Gastroesophageal sphincter (tissue), 3 donors: ENCODE measurements around the gene EXOC2.

Experiments
- CTCF ChIP-seq, 4 experiments: fragments of 200-600 bp in 2 of 4; fragments of 450-650 bp in 2 of 4; sonication (generic) in 1 of 4; IDR thresholded peaks; one replicate each; pipeline ENCODE4 v1.5.1; 2017 to 2019; ENCODE audit warnings: antibody characterized with exemption in 4 of 4, mild to moderate bottlenecking in 2 of 4, moderate library complexity in 2 of 4
- EP300 ChIP-seq: sonication (generic); formaldehyde crosslinking; IDR thresholded peaks from one replicate; pipeline ENCODE4 v1.6.1; 2017; ENCODE audit warnings: antibody characterized with exemption, mild to moderate bottlenecking
- POLR2A ChIP-seq, 2 donors: fragments of 450-650 bp; IDR thresholded peaks; one replicate each; pipeline ENCODE4 v1.6.1; 2017; ENCODE audit warnings: antibody characterized with exemption in 2 of 2, mild to moderate bottlenecking in 2 of 2, moderate library complexity in 1 of 2
- POLR2AphosphoS5 ChIP-seq: sonication (generic); formaldehyde crosslinking; IDR thresholded peaks from one replicate; pipeline ENCODE4 v1.6.1; 2017; ENCODE audit warnings: antibody characterized with exemption

GRCh38 chr6:497258-497657 is 195.7 kb downstream of the EXOC2 start:
- no peak for TF ChIP-seq CTCF (IDR thresholded peaks at IDR 0.05)
- TF ChIP-seq POLR2A (IDR thresholded peaks at IDR 0.05): no peak
- TF ChIP-seq POLR2AphosphoS5: no peak
- no peak for TF ChIP-seq EP300
